ENCODE measurements around the gene TMEM170A.
A peak's percentile ranks its signal among the peaks of the same experiment; 100 is the strongest.
"Not testable (repeated sequence)": the region's sequence is repeated elsewhere in the genome, so short reads cannot be mapped to it uniquely, and the experiment has no call there.

The TMEM170A gene

DNA sequence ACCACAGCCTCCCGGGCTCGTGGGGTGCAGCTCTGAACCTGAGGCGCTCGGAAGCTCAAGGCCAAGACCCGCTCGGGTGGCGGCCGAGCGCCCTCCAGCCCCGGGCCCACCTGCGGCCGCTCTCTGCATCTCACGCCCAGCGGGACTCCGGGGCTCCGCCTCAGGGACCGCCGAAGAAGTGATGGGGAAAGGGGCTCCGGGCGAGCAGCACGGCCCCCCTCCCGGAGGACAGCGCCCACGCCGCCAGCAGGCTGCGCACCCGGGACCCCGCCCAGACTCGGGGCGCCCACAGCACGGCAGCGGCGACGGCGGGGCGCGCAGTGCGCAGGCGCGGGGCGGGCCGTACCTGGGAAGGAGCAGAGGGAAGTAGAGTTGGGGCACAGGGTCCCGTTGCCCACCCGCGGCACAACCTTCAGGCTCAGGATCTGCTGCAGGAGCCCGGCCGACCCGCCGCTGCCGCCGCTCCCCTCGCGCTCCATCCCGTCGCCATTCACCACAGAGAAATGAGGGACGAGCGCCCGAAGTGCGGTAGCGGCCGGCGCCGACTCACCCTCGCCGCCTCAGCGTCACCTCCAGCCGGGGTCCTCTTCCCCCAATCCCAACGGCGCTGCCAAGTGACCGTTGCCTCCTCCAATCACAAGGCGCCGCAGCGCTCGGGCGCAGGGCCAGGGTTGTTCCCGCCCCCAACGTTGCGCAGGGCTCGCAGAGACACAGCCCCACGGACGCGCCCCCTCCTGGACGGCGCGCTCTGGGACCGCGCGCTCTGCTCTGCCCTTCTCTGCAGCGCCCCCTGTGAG is at the start of gene TMEM170A:
Gene TMEM170A, minus strand, starts transcription at position 568 of the 797 bp plus-strand sequence. Its CDS starts 89 bp downstream, at position 479.
- no peaks in the 10 kb centered on the region for H3K9me3 ChIP-seq (ENCODE audit: control insufficient read depth, low read length)
- H3K9ac ChIP-seq (ENCODE audit: low read length) = peak within 1 kb of the TSS; percentile 94
- DNase-seq (ENCODE audit: low read depth) = peak; percentile 100
- peak within 1 kb of the TSS; percentile 92 for H3K4me3 ChIP-seq (ENCODE audit: low read length)
- no peaks in the 10 kb centered on the region for H3K27me3 ChIP-seq (replicated peaks; ENCODE audit: control insufficient read depth, insufficient read depth, low read length)
- no peaks in the 10 kb centered on the region for H3K4me1 ChIP-seq (ENCODE audit: control insufficient read depth, insufficient read depth, low read length)
- no peaks in the 10 kb centered on the region for H3K36me3 ChIP-seq (ENCODE audit: control insufficient read depth, insufficient read depth, low read length, severe bottlenecking)

DNA sequence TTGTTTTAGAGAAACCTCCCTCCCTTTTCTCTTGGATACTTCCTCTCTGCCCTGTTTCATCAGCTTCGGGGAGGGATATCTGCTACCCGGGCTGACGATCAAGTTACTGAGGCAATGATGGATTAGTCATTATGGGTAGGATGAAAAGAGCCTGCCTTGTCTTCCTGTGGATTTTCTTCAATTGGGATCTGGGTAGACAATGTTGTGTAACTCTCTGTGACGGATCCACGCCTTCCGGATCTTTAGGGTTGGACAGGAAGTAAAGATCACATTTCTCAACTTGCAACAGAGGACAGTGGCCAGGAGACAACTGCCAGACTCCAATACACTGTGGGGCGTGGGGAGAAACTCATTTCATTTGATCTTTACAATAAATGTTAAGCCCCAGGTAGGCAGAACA is 42.1 kb upstream of the TMEM170A start:
- DNase-seq (ENCODE audit: low read depth) = peak; percentile 89
- Histone ChIP-seq H3K36me3 (ENCODE audit: control insufficient read depth, insufficient read depth, low read length, severe bottlenecking) (no peaks in the 10 kb centered on the region), H3K9ac (ENCODE audit: low read length) (peak overlapping the region; percentile 62), H3K9me3 (ENCODE audit: control insufficient read depth, low read length) (no peaks in the 10 kb centered on the region), H3K4me3 (ENCODE audit: low read length) (peak overlapping the region; percentile 54), H3K27me3 (replicated peaks; ENCODE audit: control insufficient read depth, insufficient read depth, low read length) (no peaks in the 10 kb centered on the region), H3K4me1 (ENCODE audit: control insufficient read depth, insufficient read depth, low read length) (peaks cover 11% of the 10 kb centered on the region)

- Histone ChIP-seq H3K4me1 (ENCODE audit: control insufficient read depth, insufficient read depth, low read length) (peaks cover 11% of the 10 kb centered on the region), H3K4me3 (ENCODE audit: low read length) (peak overlapping the region; percentile 54), H3K36me3 (ENCODE audit: control insufficient read depth, insufficient read depth, low read length, severe bottlenecking) (no peaks in the 10 kb centered on the region), H3K9ac (ENCODE audit: low read length) (peak overlapping the region; percentile 62), H3K9me3 (ENCODE audit: control insufficient read depth, low read length) (no peaks in the 10 kb centered on the region), H3K27me3 (replicated peaks; ENCODE audit: control insufficient read depth, insufficient read depth, low read length) (no peaks in the 10 kb centered on the region)
- no peak for DNase-seq (ENCODE audit: low read depth)
These were observed 41.6 kb upstream of the TMEM170A start for GRCh38 chr16:75506107-75506506.

GRCh38 chr16:75503801-75504200 is 39.3 kb upstream of the TMEM170A start:
- Histone ChIP-seq H3K4me1 (ENCODE audit: control insufficient read depth, insufficient read depth, low read length) (peaks cover 11% of the 10 kb centered on the region), H3K27me3 (replicated peaks; ENCODE audit: control insufficient read depth, insufficient read depth, low read length) (no peaks in the 10 kb centered on the region), H3K9me3 (ENCODE audit: control insufficient read depth, low read length) (no peaks in the 10 kb centered on the region), H3K4me3 (ENCODE audit: low read length) (no peak overlapping the region), H3K36me3 (ENCODE audit: control insufficient read depth, insufficient read depth, low read length, severe bottlenecking) (no peaks in the 10 kb centered on the region), H3K9ac (ENCODE audit: low read length) (no peak overlapping the region)
- no peak for DNase-seq (ENCODE audit: low read depth)

DNA sequence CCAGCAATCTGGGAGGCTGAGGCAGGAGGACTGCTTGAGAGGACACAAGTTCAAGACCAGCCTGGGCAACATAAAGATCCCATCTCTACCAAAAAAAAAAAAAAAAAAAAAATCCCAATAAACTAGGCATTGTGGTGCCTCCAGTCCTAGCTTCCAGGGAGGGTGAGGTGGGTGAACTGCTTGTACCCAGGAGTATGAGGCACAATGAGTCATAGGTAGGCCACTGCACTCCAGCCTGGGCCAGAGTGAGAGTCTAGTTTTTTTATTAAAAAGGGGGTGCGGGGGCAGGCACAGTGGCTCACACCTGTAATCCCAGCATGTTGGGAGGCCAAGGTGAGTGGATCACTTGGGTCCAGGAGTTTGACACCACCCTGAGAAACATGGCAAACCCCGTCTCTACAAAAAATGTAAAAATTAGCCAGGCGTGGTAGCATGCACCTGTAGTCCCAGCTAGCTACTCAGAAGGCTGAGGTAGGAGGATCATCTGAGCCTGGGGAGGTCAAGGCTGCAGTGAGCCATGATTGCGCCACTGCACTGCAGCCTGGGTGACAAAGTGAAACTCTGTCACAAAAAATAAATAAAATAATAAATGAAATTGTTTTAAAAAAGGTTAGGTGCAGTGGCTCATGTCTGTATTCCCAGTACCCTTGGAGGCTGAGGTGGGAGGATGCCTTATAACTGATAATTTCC is 38.6 kb upstream of the TMEM170A start:
- H3K4me1 ChIP-seq (ENCODE audit: control insufficient read depth, insufficient read depth, low read length) = peaks cover 11% of the 10 kb centered on the region
- no peak overlapping the region for H3K4me3 ChIP-seq (ENCODE audit: low read length)
- DNase-seq (ENCODE audit: low read depth) = no peak

DNA sequence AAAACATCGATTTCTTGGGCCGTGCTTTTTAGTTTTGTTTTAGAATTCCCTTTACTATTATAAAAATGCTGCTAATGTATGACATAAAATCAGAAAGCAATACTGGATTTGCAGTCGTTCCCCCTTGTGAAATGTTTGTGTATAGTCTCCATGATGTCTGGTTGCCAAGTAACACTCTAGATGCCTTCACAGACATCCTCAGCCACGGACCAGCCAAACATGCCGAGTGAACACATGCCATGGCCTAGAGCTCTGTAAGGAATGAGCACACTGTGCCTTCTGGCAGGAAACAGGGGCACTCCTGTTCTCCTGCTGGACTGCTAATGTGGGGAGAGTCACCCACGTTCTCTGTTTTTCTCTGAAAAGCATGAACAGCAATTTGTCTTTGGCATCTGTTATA is 37.3 kb upstream of the TMEM170A start:
- H3K4me1 ChIP-seq (ENCODE audit: control insufficient read depth, insufficient read depth, low read length); H3K9me3 ChIP-seq (ENCODE audit: control insufficient read depth, low read length); H3K4me3 ChIP-seq (ENCODE audit: low read length); H3K27me3 ChIP-seq (replicated peaks; ENCODE audit: control insufficient read depth, insufficient read depth, low read length); H3K9ac ChIP-seq (ENCODE audit: low read length); H3K36me3 ChIP-seq (ENCODE audit: control insufficient read depth, insufficient read depth, low read length, severe bottlenecking): not testable (repeated sequence)
- peak; percentile 68 for DNase-seq (ENCODE audit: low read depth)

More for the DNA sequence above, 38.6 kb upstream of the TMEM170A start:
- Histone ChIP-seq H3K27me3 (replicated peaks; ENCODE audit: control insufficient read depth, insufficient read depth, low read length) (no peaks in the 10 kb centered on the region), H3K9me3 (ENCODE audit: control insufficient read depth, low read length) (no peaks in the 10 kb centered on the region), H3K9ac (ENCODE audit: low read length) (no peak overlapping the region), H3K36me3 (ENCODE audit: control insufficient read depth, insufficient read depth, low read length, severe bottlenecking) (no peaks in the 10 kb centered on the region)

- Histone ChIP-seq H3K36me3 (ENCODE audit: control insufficient read depth, insufficient read depth, low read length, severe bottlenecking) (no peaks in the 10 kb centered on the region), H3K4me1 (ENCODE audit: control insufficient read depth, insufficient read depth, low read length) (peaks cover 7% of the 10 kb centered on the region), H3K27me3 (replicated peaks; ENCODE audit: control insufficient read depth, insufficient read depth, low read length) (no peaks in the 10 kb centered on the region), H3K9me3 (ENCODE audit: control insufficient read depth, low read length) (no peaks in the 10 kb centered on the region), H3K9ac (ENCODE audit: low read length) (no peak overlapping the region), H3K4me3 (ENCODE audit: low read length) (no peak overlapping the region)
- no peak for DNase-seq (ENCODE audit: low read depth)
These were observed 36.9 kb upstream of the TMEM170A start for GRCh38 chr16:75501359-75501758.

DNA sequence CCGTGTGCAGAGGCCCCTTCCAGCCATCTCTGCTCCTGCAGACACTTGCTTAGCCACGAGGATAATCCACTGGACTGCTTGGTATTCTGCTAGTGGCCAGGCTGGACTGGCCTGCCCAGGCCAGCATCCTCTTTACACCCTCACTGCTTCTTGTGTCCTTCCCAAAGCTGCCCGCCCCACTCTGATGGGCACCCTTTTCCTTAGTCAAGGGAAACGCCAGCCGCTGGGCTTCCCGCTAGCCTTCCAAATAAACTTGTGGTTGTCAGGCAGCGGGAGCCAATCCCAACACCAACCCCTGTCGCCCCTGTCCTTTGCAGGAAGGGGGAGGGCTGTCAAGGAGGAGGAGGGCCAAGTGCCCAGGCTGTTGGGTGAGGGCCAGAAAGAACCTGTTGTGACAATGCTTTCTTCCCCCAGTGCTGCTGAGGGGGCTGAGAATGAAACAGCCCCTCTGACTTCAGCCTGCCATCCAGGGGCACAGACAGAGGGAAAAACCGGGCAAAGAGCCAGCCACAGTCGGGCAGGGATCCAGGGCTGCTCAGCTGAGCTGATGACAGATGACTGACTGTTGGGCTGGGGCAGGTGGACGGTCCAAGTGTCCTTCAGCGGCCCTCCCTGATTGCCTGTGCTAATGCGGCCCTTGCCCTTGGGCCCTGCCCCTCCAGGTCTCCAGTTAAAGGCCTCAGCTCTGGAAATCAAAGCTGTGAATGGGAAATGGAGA is 34.3 kb upstream of the TMEM170A start:
- not testable (repeated sequence) for H3K4me1 ChIP-seq (ENCODE audit: control insufficient read depth, insufficient read depth, low read length); DNase-seq (ENCODE audit: low read depth); H3K36me3 ChIP-seq (ENCODE audit: control insufficient read depth, insufficient read depth, low read length, severe bottlenecking); H3K9ac ChIP-seq (ENCODE audit: low read length); H3K9me3 ChIP-seq (ENCODE audit: control insufficient read depth, low read length); H3K4me3 ChIP-seq (ENCODE audit: low read length)
- H3K27me3 ChIP-seq (replicated peaks; ENCODE audit: control insufficient read depth, insufficient read depth, low read length) = peaks cover 11% of the 10 kb centered on the region

GRCh38 chr16:75497558-75497957 is 33.1 kb upstream of the TMEM170A start:
- H3K36me3 ChIP-seq (ENCODE audit: control insufficient read depth, insufficient read depth, low read length, severe bottlenecking) = no peaks in the 10 kb centered on the region
- peaks cover 22% of the 10 kb centered on the region for H3K27me3 ChIP-seq (replicated peaks; ENCODE audit: control insufficient read depth, insufficient read depth, low read length)
- peaks cover 4% of the 10 kb centered on the region for H3K4me1 ChIP-seq (ENCODE audit: control insufficient read depth, insufficient read depth, low read length)
- H3K9ac ChIP-seq (ENCODE audit: low read length) = no peak overlapping the region
- no peak for DNase-seq (ENCODE audit: low read depth)
- H3K9me3 ChIP-seq (ENCODE audit: control insufficient read depth, low read length) = no peaks in the 10 kb centered on the region
- no peak overlapping the region for H3K4me3 ChIP-seq (ENCODE audit: low read length)

GRCh38 chr16:75495076-75495674 is 30.7 kb upstream of the TMEM170A start, which contains the start of gene CHST6:
CHST6 (minus strand) TSS chr16:75495441; CDS start chr16:75479828, 15,613 bp downstream.
- H3K36me3 ChIP-seq (ENCODE audit: control insufficient read depth, insufficient read depth, low read length, severe bottlenecking) = no peaks in the 10 kb centered on the region
- peaks cover 4% of the 10 kb centered on the region for H3K4me1 ChIP-seq (ENCODE audit: control insufficient read depth, insufficient read depth, low read length)
- H3K9ac ChIP-seq (ENCODE audit: low read length) = no peak within 1 kb of the TSS
- H3K4me3 ChIP-seq (ENCODE audit: low read length) = peak within 1 kb of the TSS; percentile 68
- H3K9me3 ChIP-seq (ENCODE audit: control insufficient read depth, low read length) = no peaks in the 10 kb centered on the region
- H3K27me3 ChIP-seq (replicated peaks; ENCODE audit: control insufficient read depth, insufficient read depth, low read length) = peaks cover 23% of the 10 kb centered on the region
- DNase-seq (ENCODE audit: low read depth) = peak; percentile 26

DNA sequence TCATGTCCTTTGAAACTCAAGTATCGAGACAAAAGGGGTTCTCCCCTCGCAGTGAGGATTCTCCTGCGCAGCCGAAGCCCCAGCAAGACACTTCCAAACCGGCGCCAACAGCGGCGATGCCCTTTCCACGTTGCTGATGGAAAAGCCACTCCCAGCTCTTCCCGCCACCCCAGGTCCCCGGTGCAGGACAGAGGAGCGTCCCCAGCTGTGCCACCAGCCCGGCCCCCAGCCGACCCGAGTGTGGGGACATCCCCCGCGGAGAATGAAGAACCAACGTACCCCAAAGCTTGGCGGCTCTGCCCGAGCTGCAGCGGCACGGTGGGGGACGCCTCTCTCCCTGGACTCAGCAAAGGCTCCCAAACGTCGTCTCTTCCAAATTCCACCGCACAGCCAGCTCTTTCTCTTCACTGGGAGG is 30.2 kb upstream of the TMEM170A start:
- Histone ChIP-seq H3K36me3 (ENCODE audit: control insufficient read depth, insufficient read depth, low read length, severe bottlenecking) (no peaks in the 10 kb centered on the region), H3K4me3 (ENCODE audit: low read length) (peak overlapping the region; percentile 68), H3K4me1 (ENCODE audit: control insufficient read depth, insufficient read depth, low read length) (peaks cover 4% of the 10 kb centered on the region), H3K9me3 (ENCODE audit: control insufficient read depth, low read length) (no peaks in the 10 kb centered on the region), H3K9ac (ENCODE audit: low read length) (no peak overlapping the region), H3K27me3 (replicated peaks; ENCODE audit: control insufficient read depth, insufficient read depth, low read length) (peaks cover 23% of the 10 kb centered on the region)
- DNase-seq (ENCODE audit: low read depth) = no peak

All from adipocyte (in vitro differentiated cells).